NB4 (cell line): ENCODE measurements around the gene GPN1.

Experiments used
- DNase-seq: peaks from one replicate; pipeline ENCODE4 v3.0.0; 2010; ENCODE audit warnings: low read depth
- H3K4me3 ChIP-seq: one replicate; pipeline ENCODE4 v1.5.1; 2011; ENCODE audit warnings: mild to moderate bottlenecking, low read depth, low read length, moderate library complexity
- CTCF ChIP-seq: IDR thresholded peaks from one replicate; pipeline ENCODE4 v1.5.1; 2012; ENCODE audit warnings: low read depth, low read length
- MAX ChIP-seq: IDR thresholded peaks from 2 replicates; pipeline ENCODE4 v1.6.1; 2011; ENCODE audit warnings: low read depth, low read length
- MYC ChIP-seq: IDR thresholded peaks from 2 replicates; pipeline ENCODE4 v1.6.1; 2011; ENCODE audit warnings: low read depth, low read length
- POLR2A ChIP-seq: IDR thresholded peaks from 2 replicates; pipeline ENCODE4 v1.6.1; 2011; ENCODE audit warnings: mild to moderate bottlenecking; ENCODE audit not compliant: insufficient read length; ENCODE audit errors: extremely low read depth

The GPN1 gene

DNA sequence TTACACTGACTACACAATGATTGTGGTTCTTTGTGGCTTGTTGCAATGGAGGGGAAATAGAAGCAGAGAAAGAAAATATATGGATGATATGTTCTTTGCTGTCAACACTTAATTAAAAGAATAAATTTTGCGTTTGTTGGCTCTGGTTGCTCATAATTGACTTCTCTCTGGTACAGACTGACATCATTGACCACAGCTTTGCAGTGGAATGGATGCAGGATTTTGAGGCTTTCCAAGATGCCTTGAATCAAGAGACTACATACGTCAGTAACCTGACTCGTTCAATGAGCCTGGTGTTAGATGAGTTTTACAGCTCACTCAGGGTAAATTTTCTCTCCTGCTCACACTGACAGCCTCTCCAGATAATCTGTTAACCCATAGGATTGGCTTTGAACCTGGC, 9.9 kb downstream of the GPN1 start:
- TF ChIP-seq POLR2A (no peak), CTCF (no peak), MYC (no peak), MAX (no peak)
- no peak overlapping the region for H3K4me3 ChIP-seq
- DNase-seq, result no peak

- H3K4me3 ChIP-seq, result no peak overlapping the region
- TF ChIP-seq CTCF (no peak), MAX (no peak)
- no peak for DNase-seq
These were observed 11.9 kb downstream of the GPN1 start for GRCh38 chr2:27640722-27641245.

- no peak for TF ChIP-seq MAX
- no peak for DNase-seq
- no peak overlapping the region for H3K4me3 ChIP-seq
These were observed 16.3 kb downstream of the GPN1 start for GRCh38 chr2:27645197-27645596.

DNA sequence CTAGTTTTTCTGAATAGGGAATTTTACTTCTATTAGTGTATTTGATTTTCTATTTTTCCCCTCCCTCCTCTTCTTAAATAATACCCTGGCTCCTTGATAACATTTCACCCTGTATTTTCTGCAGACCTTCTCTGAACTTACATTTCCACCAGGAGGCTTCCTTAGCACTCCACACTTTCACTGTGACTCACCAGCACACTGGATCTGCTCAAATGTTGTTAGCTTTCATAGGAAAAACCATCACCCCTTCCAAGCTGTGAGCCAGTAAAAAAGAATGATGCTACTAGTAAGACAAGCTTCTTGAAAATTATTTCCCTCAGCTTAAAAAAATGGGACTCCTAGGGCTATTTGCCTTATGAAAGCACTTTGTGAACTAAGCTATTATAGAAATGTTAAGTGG, 18.4 kb downstream of the GPN1 start:
- no peak for TF ChIP-seq CTCF
- no peak for TF ChIP-seq POLR2A
- no peak for TF ChIP-seq MAX
- TF ChIP-seq MYC, result no peak

GRCh38 chr2:27647737-27648136, 18.9 kb downstream of the GPN1 start:
- TF ChIP-seq CTCF (no peak), MAX (no peak), POLR2A (no peak), MYC (no peak)
- no peak overlapping the region for H3K4me3 ChIP-seq
- DNase-seq, result no peak

More for the DNA sequence above, 18.4 kb downstream of the GPN1 start:
- no peak overlapping the region for H3K4me3 ChIP-seq
- DNase-seq, result no peak

DNA sequence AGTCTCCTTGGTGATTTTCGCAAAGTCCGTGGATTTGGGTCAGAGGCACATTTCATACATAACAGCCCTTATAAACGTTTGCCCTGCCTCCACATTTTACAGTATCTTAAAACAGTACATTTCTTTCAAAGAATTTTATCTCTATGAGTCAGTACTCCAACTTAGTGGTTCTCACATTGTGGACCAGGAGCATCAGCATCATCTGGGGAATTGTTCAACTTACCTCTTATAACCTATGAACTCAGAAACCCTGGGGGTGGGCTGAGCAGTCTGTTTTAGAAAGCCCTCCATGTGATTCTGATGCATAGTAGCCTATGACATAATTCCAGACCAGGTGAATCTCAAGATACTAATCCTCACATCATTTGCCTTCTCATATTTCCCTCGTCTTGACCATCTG, 22.2 kb downstream of the GPN1 start:
- TF ChIP-seq MAX (no peak), CTCF (no peak), POLR2A (no peak), MYC (no peak)
- DNase-seq, result no peak
- H3K4me3 ChIP-seq, result no peak overlapping the region
